GM12892 (cell line): ENCODE data around the gene KLHL3.

Source experiments
- DNase-seq: peaks from one replicate; pipeline ENCODE4 v3.0.0; 2011; ENCODE audit not compliant: insufficient read length
- FAIRE-seq: peaks from 2 replicates; lab custom pipeline; 2011; peaks lifted over from hg19 to GRCh38; lab: Jason Lieb, UNC
- POLR2A ChIP-seq: IDR thresholded peaks from 2 replicates; pipeline ENCODE4 v1.6.1; 2011; ENCODE audit warnings: low read depth, low read length, control low read depth
- POLR2AphosphoS5 ChIP-seq: IDR thresholded peaks from 2 replicates; pipeline ENCODE4 v1.6.1; 2011; ENCODE audit warnings: low read depth, low read length, control low read depth
- TAF1 ChIP-seq: IDR thresholded peaks from 2 replicates; pipeline ENCODE4 v1.6.1; 2011; ENCODE audit warnings: low read depth, mild to moderate bottlenecking, control low read depth, low read length, borderline replicate concordance

Gene KLHL3

DNA sequence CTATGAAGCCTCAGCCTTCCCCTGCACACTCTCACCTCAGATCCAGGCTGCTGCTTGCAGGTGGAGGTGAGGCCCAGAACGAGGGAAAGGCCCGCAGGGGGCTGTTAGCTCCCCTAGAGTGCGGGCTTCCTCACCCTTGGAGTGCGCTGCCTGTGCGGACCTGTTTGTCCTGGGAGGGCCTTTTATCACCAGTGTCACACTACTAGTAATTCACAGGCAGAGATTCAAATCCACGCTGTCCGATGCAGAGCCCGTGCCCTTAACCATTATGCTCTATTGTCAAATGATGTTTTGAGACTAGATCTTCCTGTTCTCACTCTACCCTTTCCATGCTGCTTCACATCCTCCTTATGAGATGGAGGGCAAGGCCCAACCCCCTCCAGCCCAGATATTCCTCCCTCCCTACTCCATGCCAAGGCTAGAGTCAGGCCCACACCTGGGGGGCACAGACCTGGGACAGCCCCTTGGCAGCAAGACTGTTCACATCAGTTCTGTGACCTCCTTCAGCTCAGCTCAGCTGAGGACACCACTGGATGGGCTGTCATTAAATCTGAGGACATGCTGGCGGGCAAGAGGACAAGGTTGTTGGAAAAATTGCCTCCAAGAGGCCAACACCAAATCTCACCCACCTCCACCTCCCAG lies 124.0 kb downstream of the KLHL3 start:
- TF ChIP-seq POLR2AphosphoS5 = no peak
- TF ChIP-seq TAF1 = no peak
- no peak for TF ChIP-seq POLR2A
- no peak for DNase-seq
- FAIRE-seq = no peak

DNA sequence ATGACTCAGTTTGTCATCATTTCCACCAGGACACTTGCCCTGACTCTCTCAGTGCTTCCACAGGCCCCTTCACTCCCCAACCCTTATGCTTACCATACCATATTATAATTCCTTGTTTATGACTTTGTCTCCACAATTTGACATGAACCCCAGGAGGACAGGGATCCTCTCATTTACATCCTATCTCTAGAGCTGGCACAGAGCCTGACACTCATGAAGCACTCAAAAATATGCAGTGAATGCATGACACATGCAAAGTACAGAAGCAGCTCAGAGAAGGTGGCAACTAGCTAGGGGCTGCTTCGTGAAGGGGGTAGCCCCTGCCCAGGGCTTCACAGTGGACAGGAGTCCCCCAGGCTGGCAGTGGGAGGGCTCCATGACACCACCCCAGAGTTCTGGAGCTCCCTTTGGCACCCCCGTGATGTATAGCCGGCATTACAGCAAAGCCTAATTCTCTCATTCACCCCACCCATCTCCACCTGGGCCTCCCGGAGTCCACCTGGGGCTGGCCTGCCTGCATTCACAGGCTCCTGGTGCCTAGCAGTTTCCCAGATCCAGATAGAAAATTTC lies 124.8 kb downstream of the KLHL3 start:
- no peak for DNase-seq
- FAIRE-seq = no peak
- TF ChIP-seq POLR2A = no peak
- TF ChIP-seq TAF1 = no peak
- no peak for TF ChIP-seq POLR2AphosphoS5

DNA sequence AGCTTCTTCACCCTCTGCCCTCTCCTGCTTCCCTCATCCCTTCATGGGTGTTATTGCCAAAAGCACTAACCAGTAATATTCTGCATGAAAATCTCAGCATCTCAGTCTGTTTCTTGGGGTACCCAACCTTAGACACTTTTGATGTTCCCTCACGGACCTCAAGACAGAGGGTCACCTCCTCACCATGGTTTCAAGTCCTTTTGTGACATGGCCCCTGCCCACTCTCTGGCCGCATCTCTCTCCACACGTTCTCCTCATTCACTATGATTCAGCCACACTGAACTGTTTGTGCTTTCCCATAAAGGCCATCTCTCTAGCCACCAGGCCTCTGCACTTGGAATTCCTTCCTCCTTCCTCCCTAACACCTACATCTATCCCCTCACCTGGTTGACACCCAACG lies 125.3 kb downstream of the KLHL3 start:
- DNase-seq (no peak), FAIRE-seq (no peak)
- TF ChIP-seq POLR2A = no peak
- TF ChIP-seq POLR2AphosphoS5 = no peak
- TF ChIP-seq TAF1 = no peak

DNA sequence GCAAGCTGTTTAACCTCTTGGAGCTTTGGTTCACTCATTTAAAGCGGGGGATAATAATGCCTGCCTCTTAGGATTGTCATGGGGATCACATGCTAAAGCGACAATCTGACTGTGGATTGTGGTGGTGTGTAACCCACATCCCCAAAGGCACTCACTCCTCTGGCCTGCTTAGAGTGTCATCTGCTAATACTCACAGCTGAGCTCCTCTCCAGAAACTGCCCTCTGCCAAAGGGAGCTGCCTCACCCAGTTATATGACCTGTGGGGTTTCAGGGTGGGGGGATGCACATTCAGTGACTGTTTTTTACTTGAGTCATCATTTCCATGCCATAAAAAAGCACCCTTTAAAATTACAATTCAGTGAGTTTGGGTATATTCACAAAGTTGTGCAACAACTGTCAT lies 126.8 kb downstream of the KLHL3 start:
- FAIRE-seq (no peak), DNase-seq (no peak)
- TF ChIP-seq POLR2A (no peak), POLR2AphosphoS5 (no peak), TAF1 (no peak)

DNA sequence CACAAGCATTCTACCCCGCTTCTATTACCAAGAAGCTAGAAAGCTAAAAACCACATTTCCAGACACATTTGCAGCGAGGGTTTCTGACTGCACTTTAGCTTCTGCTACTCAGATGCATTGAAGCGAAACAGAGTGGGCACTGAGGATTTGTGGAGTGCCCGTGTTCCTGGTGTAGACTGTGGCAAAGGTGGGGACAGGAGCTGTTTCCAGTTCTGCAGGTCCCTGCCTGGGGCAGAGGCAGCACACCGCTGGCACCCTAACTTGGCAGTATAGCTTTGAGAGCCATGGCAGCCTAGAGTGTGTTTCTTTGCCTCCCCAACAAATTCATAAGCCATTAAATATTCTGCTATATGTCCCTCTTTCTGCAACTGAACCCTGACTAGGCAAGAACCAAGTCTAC lies 128.1 kb downstream of the KLHL3 start:
- DNase-seq = no peak
- TF ChIP-seq TAF1 (no peak), POLR2AphosphoS5 (no peak), POLR2A (no peak)
- FAIRE-seq = no peak

DNA sequence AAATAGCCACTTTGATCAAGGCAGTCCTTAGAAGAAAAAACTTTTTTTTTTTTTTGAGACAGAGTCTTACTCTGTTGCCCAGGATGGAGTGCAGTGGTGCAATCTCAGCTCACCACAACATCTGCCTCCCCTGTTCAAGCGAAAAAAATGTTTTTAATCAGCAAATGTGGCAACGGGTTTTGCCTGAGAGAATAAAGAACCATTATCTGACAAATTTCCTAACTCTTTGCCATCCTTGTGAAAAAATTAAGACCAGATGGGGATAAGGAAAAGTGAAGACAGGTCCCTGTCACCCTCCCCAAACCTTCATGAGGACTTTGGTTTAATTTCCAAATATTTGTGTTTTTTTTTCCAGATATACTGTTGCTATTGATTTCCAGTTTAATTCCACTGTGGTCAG lies 129.5 kb downstream of the KLHL3 start:
- TF ChIP-seq TAF1 (no peak), POLR2AphosphoS5 (no peak), POLR2A (no peak)
- DNase-seq = no peak
- FAIRE-seq = no peak

DNA sequence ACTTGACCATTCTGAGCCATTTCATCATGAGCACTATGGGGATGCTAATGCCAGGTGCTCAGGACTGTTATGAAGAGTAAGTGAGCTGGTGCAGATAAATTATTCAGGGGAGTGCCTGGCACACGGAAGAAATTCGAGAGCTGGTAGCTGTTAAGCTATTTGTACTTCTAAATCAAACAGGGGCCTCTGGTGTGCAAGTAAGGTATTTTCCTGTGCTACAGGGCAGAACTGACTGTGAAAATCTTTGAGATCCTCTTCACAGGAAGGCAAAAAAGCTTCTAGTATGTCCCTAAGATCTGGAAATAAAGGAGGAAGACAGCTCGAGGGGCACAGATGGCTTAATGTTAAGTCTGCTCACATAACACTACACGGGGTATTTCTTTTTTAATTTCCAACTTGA lies 130.5 kb downstream of the KLHL3 start:
- TF ChIP-seq POLR2A = no peak
- TF ChIP-seq POLR2AphosphoS5 = no peak
- TF ChIP-seq TAF1 = no peak
- DNase-seq = no peak
- FAIRE-seq = no peak

DNA sequence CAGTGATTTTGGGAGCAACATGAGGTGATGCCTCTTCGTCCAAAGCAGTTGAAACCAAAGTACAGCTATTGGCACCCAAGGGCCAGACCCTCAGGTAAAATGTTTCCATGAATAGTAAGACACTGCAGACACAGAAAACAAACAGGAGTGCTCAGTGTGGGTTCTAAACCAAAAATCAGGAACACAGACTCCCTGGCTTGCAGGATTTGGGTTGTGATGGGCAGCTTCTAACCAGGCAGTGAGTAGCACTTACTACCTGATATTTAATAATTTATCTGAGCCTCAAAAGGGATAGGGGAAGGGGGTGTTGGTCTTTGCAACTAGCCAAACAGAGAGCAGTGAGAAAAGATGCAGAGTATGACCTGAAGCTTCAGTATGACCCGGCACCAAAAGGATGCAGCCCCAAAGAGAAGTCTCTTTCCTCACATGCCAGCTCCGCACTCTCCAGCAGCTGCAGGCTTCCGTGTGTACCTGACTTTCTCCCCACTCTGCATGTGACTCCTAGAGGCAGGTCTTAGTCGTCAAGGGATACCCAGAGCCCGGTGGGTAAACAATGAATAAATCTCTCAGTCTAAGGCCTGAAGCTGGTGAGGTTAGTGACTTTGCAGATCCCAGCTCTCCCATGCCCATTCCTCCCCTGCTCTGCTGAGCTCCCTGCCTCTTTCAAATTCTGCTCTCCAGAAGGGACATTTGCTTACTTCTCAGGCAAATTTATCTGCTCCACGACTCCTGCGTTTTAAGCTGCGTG lies 131.4 kb downstream of the KLHL3 start:
- DNase-seq (no peak), FAIRE-seq (no peak)
- TF ChIP-seq POLR2A (no peak), TAF1 (no peak), POLR2AphosphoS5 (no peak)

DNA sequence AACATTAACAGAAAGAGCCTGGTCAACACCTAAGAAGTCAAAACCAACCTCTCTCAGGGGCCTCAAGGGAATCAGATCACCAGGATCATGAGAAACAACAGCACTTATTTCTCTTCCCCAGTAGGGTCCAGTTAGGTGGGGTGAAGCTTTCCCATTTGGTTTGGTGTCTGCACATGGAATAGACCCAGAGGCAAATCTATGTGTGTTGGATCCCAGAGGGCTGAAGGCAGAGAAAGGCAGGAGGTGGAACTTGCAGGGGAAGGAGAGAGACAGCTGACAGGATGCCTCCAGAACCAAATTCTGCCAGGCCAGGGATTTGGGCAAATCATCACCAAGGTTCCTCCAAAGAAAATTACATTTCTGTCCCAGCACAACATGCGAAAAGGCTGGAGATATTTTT lies 132.0 kb downstream of the KLHL3 start:
- FAIRE-seq = no peak
- DNase-seq = no peak
- no peak for TF ChIP-seq POLR2AphosphoS5
- TF ChIP-seq POLR2A = no peak
- TF ChIP-seq TAF1 = no peak

DNA sequence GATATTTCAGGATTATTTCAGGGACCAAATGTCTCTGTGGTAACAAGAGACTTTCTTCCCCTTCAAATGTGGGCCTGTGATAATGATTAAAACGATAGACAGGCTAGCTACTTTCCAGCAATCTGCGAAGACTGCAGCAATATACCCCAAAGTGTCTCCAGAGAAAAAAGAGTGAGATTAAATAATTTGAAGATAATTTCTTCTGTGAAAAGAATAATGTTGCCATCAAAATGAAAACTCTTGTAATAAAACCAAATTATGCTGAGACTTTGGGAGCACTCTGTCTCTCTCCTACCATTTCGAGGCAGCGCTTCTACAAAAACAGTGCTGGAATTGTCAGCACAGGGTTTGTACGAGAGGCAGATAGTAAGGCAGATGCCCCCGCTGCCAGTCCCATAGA lies 132.5 kb downstream of the KLHL3 start:
- no peak for FAIRE-seq
- TF ChIP-seq POLR2A (no peak), POLR2AphosphoS5 (no peak), TAF1 (no peak)
- no peak for DNase-seq

DNA sequence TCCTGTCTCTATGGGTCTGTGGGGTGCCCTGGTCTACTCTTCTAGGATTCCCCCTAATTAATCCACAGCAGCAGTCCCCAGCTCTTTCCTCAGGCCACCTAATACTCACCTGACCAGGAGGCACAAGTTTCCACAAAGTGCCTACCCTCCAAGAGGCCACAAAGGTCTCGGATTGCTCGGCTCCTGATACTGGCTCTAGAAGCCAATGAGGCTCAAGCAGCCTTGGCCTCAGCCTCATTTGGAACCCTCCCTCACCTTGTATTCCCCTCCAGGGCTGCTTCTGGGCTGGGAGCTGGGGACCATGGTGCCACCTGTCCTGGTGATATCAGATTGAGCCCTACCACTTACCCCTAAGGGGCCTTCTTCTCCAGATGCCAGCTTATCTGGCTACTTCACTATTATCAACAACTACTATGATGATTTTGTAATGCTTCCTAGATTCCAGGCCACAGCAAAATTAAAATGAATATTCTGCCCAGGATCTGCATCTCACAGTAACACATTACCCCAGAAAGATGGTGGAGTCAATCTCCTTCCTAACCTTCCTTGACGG lies 133.1 kb downstream of the KLHL3 start:
- TF ChIP-seq POLR2AphosphoS5 = no peak
- TF ChIP-seq POLR2A = no peak
- TF ChIP-seq TAF1 = no peak

DNA sequence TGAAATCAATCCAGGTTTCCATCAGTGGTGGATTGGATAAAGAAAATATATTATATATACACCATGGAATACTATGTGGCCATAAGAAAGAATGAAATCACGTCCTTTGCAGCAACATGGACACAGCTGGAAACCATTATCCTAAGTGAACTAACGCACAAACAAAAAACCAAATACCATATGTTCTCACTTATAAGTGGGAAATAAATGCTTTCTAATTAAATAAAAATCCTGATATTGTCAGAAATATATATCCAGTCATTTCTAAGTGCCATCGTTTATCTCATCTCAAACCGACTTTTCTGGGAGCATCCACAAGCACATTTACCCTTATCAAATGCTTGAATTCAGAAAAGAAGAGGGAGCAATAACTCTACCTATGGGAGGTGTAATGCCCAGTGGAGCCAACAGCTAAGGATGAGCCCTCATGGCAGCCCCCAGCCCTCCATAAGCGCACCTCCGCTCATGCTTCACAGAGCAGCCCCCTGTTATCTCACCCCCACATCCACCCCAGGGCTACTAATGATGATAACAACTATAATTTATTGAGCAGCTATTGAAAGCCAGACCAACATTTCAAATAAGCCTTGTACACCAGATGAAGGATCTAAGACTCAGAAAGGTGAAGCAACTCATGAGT lies 135.0 kb downstream of the KLHL3 start:
- no peak for DNase-seq
- TF ChIP-seq POLR2AphosphoS5 (no peak), TAF1 (no peak), POLR2A (no peak)
- no peak for FAIRE-seq

More for the DNA sequence above, 133.1 kb downstream of the KLHL3 start:
- DNase-seq (no peak), FAIRE-seq (no peak)
